H4 (cell line): ENCODE measurements around the gene ERBB2. TPM values are rescaled to one million over a fixed set of nuclear protein-coding genes. Genes with fewer than 3 reads are reported as not detected.
"Not testable (repeated sequence)": the region's sequence is repeated elsewhere in the genome, so short reads cannot be mapped to it uniquely, and the experiment has no call there.

ENCODE experiments used
- DNase-seq: peaks from one replicate; pipeline ENCODE4 v3.0.0-alpha.2; 2015; ENCODE audit warnings: low spot score
- total RNA-seq: library from RNA; depleted of rRNA; stranded (reverse); fragments of >200 nt; shearing (Covaris generic); gene quantifications from 2 replicates; pipeline ENCODE4 v1.2.3, GENCODE V29; 2014

ERBB2 gene
- total RNA-seq, 1 experiment from 2014 or later, result 10.1 TPM

DNA sequence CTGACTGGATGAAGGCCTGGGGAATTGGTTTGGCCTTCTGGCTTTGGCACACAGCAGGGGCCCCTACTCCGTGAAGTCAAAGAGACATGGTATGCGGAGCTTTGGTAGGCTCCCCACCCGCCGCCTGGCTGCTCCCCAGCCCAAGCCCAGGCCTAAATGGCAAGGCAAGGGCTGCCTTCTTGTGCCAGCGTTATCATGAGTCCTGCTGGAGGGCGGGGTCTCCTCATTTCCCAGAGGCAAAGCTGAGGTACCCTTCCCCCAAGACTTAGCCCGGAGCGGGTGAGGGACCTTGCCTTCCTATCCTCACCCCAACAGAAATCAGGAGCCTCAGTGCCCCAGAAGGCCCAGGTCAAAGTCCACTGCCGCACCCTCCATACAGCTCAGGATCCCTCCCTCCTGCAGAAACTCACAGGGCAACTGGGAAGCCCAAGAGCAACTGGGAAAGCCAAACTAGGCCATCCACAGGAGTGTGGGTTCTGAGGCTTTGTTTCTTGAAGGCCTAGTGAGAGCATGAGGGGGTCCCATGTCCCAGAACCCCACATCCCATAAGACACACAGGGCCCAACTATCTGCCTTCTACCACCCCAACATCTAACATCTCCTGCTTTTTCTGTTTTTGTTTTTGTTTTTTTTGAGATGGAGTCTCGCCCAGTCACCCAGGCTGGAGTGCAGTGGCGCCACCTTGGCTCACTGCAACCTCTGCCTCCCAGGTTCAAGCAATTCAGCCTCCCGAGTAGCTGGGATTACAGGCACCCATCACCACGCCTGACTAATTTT is 21.3 kb upstream of the ERBB2 start:
- no peak for DNase-seq

GRCh38 chr17:39679521-39680192 is 20.2 kb upstream of the ERBB2 start:
- DNase-seq, result no peak

DNA sequence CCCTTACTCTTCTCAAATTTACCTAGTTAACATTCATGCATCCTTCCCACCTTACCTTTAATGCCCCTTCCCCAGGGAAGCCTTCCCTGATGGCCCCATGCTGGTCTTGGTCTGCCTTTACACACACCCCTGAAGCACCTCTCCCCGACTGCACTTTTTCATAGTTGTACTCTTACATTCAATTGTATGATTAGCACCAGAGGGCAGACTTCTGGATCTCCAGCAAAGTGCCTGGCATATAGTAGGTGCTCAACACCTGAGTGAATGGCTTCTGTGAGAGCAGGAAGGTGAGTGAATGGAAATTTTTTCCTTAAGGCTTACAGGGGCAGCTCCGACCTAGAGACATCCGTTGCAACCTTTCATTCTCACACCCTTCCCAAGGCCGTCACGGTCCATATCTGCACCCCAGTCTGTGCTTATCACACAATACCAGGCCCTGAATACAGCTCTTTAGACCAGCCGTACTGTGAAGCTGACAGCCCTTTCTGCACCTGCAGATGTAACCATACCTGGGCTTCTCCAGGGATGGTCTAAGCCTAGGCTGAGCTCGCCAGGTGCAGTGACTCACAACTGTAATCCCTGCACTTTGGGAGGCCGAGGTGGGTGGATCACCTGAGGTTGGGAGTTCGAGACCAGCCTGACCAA is 16.4 kb upstream of the ERBB2 start:
- DNase-seq, result no peak

- DNase-seq, result no peak
Measured at GRCh38 chr17:39684369-39685192, 15.3 kb upstream of the ERBB2 start.

DNA sequence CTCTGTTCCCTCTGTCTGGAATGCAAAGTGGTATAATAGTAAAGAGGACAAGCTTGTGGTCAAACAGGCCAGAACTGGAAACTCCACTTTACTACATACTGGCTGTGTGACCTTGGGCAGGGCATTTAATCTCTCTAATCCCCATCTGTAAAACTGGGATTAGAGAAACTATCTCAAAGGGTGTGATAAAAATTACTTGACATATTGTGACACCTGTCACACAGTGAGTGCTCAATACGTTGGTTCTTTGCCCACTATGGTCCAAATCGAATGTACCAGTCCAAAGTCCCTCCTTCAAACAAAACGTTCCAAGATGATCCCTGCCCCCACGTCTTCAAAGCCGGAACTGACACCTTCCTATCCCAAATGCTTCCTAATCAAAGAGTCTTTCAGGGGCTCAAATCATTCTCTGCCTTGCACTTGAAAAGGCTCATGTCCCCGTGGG is 12.7 kb upstream of the ERBB2 start:
- no peak for DNase-seq

GRCh38 chr17:39687546-39688474 is 12.1 kb upstream of the ERBB2 start, which contains the start of gene PGAP3:
TSS of gene PGAP3 (minus strand) at chr17:39688057. CDS start at chr17:39688014, 43 bp downstream.
- peak; percentile 90 for DNase-seq

DNA sequence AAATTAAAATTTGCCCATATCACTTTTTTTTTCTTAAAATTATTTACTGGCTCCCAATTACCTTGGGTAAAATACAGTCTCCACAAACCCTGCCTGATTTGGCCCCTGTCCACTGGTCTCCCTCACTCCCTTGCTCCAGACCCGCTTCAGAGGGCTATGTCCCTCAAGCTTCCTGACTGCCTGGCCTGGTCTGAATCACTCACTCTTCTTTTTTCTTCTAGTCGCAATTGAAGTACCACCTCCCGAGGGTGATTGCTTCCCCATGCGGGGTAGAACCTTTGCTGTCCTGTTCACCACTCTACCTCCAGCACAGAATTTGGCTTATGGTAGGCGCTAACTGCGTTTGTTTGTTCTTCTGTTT is 11.4 kb upstream of the ERBB2 start:
- DNase-seq, result no peak

DNA sequence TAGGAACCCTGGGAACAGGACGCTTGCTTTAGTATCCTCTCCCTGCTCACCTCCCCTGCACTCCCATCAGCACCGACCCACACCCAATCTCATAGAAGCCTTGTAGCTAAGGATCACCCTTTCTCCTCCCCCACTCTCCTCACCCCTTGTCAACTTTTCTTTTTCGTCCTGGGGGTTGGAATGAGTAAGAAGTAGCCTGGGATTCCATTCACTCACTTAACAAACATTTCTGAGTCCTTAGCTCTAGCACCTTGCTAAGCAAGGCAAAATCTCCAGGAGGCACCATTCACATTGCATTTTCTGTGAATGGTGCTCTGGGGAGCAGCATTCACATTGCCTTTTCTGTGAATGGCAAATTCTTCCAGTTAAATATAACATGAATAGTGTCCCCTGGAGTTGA is 10.9 kb upstream of the ERBB2 start:
- DNase-seq, result no peak

- no peak for DNase-seq
Measured at GRCh38 chr17:39694593-39694992, 5.3 kb upstream of the ERBB2 start.

GRCh38 chr17:39695089-39695474 is 4.8 kb upstream of the ERBB2 start:
- no peak for DNase-seq

- DNase-seq, result no peak
Measured at GRCh38 chr17:39696731-39697130, 3.1 kb upstream of the ERBB2 start.

DNA sequence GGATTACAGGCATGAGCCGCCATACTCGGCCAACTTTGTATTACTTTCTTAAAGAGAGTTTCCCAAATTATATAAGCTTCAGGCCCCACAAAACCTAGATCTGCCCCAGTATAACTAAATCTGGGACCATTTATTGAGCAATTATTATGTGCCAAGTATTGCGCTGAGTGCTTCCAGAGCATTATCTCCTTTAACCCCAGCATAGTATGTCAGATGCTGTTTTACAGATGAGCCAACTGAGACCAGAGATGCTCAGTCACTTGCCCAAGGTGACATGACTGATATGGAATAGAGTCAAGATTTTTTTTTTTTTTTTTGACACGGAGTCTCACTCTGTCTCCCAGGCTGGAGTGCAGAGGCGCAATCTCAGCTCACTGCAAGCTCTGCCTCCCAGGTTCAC is 1.9 kb upstream of the ERBB2 start:
- no peak for DNase-seq

DNA sequence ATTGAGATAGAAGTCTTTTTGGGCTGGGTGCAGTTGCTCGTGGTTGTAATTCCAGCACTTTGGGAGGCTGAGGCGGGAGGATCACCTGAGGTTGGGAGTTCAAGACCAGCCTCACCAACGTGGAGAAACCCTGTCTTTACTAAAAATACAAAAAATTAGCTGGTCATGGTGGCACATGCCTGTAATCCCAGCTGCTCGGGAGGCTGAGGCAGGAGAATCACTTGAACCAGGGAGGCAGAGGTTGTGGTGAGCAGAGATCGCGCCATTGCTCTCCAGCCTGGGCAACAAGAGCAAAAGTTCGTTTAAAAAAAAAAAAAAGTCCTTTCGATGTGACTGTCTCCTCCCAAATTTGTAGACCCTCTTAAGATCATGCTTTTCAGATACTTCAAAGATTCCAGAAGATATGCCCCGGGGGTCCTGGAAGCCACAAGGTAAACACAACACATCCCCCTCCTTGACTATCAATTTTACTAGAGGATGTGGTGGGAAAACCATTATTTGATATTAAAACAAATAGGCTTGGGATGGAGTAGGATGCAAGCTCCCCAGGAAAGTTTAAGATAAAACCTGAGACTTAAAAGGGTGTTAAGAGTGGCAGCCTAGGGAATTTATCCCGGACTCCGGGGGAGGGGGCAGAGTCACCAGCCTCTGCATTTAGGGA is 577 bp upstream of the ERBB2 start:
- not testable (repeated sequence) for DNase-seq

DNA sequence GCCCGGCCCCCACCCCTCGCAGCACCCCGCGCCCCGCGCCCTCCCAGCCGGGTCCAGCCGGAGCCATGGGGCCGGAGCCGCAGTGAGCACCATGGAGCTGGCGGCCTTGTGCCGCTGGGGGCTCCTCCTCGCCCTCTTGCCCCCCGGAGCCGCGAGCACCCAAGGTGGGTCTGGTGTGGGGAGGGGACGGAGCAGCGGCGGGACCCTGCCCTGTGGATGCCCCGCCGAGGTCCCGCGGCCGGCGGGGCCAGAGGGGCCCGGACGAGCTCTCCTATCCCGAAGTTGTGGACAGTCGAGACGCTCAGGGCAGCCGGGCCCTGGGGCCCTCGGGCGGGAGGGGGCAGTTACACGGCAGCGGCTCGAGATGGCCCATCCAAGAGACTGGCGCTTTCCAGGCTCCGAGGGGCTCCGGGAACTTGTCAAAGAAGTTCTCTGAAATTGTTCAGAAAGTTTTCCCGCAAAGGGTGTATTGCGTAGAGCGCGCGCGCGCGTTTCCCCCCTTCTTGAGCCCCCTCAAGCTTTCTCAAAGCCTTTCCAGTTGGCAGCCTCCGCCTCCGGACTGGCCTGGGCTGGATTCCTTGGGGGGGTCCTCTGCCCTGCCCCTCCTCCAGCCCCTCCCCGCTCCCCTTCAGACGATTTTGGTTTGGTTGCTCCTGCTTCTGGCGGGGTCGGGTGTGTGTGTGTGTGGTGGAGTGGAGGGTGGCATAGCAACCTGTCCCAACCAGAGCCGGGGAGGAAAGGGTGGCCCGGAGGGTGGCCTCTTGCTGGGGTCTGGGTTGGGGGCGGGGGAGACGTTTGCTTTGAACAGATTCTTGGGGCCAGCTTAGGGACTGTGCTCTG is 504 bp downstream of the ERBB2 start:
- no peak for DNase-seq

GRCh38 chr17:39701012-39701783 is 1.3 kb downstream of the ERBB2 start:
- DNase-seq, result no peak

GRCh38 chr17:39701784-39702422 is 2.0 kb downstream of the ERBB2 start:
- DNase-seq, result no peak

DNA sequence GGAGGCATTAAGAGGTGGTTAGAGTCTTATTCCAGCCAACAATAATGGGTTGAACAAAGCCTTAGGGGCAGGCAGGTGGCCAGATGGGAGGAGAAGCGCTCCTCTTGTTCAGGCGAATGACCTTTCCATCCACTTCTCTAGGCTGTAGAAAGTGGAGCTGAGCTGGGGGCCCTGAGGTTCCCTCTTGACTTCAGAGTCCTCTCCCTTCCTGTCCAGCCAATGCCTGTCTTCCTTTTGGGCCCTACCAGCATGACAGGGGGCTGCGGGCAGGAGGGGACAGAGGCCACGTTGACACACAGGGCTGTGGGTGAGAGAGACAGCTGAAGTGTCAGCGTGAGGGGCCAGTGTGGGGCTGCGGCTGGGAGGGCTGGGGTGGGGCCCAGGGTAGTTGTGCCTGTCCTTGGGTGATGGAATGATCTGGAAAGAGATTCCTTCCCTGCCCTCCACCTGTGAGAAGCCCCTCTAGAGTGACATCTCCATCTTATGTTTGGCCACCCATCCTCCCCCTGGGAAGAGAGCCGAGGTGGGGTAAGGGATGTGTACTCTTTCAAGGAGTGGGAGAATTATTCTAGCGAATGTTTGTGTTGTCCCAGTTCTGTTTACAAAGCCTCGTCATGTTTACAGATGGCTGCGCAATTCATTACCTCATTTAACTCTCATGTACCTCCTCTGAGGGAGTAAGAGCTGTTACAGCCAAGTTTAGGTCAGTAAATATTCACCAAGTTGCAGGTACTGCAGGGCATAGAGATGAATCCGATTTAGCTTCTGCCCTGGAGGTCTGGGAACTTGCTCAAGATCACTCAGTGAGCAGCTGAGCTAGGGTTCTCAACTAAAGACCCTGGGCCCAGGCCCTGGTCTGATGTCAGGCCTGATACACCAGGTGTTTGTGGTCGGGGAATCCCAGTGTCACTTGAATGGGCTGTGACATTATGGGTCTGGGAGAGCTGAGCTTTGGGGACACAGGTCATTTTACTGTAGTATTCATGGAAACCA is 3.3 kb downstream of the ERBB2 start:
- no peak for DNase-seq
